Measurements from ENCODE around the gene TMTC2.
"Not testable (repeated sequence)": the region's sequence is repeated elsewhere in the genome, so short reads cannot be mapped to it uniquely, and the experiment has no call there.

The TMTC2 gene

DNA sequence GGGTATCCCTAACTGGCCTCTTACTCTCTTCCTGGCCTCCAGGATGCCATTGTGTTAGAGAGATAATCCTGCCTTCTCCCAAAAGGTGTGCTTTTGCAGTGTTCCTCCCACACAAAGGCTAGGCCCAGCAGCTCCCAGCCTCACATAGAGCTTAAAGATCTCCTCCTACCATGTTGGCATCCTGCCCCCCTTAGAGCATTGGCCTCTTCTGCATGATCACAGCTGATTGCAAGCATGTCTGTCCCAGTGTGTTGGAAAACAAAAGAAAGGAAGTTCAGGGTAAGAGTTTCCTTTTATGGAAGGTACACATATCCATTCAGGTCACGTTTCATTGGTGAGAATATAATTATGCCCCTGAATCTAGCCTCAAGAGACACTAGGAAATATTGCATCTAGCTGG is 405.4 kb downstream of the TMTC2 start:
- DNase-seq: no peak

DNA sequence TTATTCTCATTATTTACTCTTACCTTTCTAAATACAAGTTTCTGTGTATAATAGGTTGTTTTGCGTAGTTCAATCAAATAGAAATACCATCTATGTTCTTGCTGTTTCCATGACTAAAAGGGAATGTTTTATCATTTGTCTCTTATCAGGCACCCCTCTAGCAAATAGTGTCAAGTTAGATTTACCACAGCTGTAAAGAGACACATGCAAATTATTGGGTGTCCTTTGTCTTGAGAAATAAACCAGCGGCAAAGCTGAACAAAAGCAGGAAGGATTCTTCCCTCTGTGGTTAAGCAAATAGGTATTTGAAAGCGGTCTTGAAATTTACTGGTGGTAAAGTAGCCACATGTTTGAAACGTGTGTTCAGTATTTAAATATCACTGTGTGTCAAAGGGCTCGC is 405.9 kb downstream of the TMTC2 start:
- peak; percentile 51 for DNase-seq

DNA sequence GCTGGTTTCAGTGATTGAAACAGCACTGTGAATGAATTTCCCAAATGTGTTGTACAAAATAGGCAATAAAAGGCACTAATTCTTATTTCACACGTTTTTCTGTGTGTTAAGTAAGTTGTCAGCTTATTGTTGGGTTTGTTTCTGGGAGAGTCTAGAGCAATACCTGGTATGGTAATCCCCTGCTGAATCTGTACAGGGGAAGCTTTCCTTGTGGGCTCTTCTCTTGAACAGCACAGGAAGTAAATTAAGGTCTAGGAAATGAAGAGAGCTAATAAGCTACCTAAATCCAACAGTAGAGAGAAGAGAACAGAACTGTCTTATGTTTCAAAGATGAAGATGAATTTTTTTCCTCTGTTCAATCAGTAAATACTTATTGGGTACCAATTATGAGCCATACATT is 406.7 kb downstream of the TMTC2 start:
- no peak for DNase-seq

DNA sequence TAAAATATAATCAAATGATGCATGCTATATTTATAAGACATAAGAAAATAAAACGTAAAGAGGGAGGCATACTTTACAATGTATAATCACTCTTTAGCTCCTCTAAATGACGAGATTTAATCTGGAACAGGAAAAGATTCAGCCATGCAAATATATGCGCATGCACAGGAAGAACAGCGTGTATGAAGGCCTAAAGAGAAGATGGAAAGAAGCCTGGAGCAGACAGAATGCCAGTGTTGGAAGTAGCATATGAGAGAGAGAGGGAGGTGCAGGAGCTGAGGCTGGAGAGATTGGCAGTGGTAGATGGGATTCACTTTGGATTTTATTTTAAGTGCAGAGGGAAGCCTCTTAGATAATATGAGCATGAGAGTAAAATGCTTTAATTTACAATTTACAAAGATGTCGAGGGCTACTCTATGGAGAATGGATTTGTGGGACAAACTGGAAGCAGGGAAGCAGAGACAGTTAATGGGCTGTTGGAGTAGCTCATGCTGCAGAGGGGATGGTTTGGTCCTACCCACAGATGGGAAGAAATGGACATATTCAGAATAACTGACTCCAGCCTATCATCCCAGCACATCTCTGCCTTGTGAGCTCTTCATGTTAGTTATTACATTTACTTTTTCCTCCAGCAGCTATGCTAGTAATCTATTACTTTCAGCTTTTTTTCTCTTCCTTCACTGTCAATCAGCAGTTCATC is 411.1 kb downstream of the TMTC2 start:
- peak; percentile 37 for DNase-seq

DNA sequence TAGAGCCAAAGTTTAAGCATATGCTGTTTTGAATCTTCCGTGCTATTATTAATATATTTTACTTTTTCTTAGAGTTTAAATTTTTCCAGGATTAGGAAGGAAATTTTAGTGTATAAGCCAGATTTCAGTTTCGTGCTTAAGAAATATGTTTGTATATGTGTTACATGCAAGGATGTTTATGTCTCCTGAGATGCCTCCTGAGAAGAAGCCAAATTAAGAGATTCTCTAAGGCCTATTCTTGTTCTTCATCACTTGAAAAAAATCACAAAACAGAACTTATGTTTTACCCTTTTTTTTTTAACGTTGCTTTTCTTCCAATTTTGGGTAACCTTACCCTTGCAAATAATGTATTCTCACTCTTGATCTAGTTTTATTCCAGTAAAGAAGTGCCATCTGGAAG is 412.7 kb downstream of the TMTC2 start:
- no peak for DNase-seq

DNA sequence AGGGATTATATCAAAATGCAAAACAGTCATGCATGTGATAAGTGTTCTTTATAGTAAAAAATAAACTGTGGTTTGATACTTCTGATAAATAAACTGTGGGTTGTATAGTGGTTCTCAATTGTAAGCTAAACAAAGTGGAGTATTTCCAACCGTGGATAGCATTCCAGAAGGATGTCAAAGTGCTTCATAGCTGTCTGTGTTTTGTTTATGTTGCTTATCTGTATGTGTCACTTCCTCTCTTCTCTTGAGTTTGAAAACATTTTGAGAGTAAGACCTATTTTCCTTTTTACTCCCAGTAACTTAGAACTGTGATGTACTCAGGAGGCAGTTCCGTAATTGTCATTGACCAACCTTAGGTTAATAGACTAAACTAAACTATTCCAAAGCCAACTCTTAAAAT is 415.8 kb downstream of the TMTC2 start:
- no peak for DNase-seq

DNA sequence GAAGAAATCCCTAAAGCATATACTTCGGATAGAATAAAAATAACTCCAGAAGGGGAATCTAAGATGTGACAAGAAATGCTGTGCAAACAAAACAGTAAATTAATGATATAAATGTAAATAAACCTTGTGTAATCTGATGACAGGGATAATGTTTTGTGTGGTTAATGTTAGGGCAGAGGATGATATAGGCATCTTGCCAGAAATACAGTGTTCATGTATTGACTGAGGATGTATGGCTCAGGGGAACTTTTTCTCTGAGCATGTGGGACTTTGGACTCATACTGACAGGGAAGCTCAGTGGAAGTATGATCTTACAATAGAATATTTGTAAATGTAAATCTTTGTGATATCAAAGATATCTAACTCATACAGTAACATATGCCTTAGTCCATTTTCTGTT is 420.2 kb downstream of the TMTC2 start:
- DNase-seq: no peak

DNA sequence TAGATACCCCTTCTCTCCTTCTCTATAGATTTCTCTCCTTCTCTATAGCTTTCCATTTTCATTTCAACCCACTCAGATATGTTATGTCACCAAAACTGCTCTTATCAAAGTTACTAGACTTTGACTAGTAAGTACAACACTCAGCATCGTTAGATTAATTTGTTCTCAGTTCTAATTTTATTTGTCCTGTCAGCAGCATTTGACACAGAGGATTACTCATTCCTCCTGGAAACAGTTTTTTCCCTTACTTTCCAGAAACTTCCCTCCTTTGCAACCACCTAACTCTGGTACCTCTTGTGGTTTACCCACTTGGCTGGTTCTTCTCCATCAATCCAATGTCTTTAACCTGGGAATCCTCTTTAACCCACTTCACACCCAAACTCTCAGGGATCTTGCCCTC is 423.7 kb downstream of the TMTC2 start:
- DNase-seq: no peak

DNA sequence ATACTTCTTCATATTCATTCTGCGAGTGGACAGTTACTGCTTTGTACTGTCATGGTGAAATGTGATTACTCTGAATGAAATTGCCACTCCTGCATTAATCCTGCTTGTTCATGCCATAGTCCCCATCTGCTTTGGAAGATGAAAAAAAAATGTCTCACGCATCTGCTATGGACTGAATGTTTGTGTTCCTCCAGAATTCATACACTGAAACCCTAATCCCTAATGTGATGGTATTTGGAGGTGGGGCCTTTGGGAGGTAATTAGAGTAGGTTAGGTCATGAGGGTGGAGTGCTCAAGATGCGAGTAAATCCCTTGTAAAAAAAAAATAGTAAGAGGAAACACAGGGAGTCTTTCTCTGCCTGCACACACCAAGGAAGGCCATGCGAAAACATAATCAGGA is 427.2 kb downstream of the TMTC2 start:
- no peak for DNase-seq

DNA sequence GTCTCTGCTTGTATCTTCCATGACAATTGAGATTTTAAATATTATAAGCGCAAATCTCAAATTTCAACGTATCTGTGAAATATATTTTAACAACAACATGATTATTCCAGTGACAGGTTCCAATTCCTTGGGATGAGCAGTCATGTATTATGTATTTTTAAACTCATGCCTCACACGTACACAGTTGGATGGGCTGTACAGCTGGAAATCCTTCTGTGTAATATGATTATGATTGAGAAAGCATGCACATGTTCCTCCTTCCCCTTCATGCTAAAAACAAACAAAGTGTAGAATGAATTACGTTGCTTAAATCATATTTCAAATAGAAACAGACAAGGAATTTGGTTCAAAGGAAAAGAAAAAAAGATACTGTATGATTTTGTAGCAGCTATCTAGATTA is 428.3 kb downstream of the TMTC2 start:
- DNase-seq: no peak

DNA sequence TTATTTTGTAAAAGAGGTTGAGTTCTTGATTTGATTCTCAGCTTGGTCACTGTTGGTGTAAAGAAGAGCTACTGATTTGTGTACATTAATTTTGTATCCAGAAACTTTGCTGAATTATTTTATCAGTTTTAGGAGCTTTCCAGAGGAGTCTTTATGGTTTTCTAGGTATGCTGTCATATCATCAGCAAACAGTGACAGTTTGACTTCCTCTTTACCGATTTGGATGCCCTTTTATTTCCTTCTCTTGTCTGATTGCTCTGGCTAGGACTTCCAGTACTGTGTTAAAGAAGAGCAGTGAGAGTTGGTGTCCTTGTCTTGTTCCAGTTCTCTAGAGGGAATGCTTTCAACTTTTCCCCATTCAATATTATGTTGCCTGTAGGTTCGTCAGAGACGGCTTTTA is 431.2 kb downstream of the TMTC2 start:
- DNase-seq: not testable (repeated sequence)

DNA sequence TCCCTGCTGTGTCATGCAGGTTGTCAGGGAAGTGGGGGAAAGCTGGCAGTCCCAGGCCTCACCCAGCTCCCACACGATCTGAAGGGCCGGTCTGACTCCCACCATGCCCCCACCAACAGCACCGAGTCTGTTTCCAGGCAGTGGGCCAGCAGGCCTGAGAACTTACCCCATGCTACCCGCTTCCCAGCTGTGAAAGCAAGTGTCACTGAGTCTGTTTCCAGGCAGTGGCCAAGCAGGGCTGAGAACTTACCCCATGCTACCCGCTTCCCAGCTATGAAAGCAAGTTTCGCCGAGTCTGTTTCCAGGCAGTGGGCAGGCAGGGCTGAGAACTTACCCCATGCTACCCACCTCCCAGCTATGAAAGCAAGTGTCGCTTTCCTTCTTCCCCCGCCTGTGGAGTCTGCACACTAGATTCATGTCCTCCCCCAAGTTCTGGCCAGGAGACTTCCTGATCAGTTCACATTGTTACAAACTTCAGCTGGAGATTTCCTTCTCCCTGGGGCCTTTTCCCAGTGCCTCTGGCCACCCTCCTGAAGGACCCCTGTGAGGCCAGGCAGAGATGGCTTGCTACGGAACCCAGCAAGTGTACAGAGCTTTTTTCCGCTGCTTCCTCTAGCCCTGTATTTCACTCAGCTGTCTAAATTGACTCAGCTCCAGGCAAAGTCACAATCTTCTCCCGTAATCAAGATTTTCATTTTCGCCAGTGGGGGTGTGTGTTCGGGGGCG is 435.4 kb downstream of the TMTC2 start:
- DNase-seq: no peak

DNA sequence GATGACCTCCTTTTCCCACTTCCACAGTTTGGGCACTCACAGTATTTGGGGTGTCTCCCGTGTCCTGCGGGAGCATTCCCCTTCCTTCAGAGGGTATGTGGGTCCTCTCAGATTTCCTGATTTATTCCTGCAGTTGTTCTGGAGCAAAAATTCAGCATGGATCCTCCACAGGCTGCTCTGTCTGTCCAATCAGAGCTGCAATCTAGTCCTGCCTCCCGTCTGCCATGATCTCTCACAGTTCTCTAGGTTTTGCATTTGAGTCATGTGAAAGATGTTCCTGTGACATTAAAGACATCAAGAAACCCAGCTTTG is 435.9 kb downstream of the TMTC2 start:
- no peak for DNase-seq

DNA sequence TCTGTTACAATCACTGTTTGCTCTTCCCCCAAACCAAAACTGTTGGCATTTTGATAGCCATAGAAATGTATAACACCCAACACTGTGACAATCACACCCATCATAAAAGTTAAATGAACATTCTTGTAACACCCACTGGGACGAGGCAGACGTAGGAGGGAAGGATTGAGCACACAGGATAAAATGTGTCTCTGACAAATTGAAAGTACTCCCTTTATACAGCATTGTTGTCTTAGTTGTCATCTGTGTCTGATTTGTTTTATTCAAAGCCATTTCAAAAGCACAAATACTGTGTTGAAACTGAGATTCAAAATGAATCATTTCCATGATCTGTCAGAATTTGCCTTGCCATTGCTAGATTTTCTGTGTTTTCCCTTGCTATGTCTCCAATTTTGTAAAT is 436.3 kb downstream of the TMTC2 start:
- DNase-seq: no peak

DNA sequence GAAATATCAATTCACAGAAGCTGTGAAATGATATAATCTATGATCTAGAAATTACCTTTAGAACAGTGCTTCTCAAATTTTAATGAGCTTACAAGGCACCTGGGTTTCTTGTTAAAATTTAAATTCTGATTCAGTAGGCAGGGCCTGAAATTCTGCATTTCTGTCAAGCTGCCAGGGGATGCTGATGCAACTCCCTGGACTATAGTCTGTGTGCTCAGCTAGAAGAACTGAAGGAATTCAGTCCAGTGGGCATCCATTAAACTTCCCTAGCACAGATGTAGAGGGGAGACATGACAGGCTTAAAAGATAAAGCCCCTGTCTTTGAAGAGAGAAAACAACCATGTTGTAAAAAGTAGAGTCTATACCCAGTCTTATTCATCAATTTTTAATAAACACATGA is 441.8 kb downstream of the TMTC2 start:
- no peak for DNase-seq

DNA sequence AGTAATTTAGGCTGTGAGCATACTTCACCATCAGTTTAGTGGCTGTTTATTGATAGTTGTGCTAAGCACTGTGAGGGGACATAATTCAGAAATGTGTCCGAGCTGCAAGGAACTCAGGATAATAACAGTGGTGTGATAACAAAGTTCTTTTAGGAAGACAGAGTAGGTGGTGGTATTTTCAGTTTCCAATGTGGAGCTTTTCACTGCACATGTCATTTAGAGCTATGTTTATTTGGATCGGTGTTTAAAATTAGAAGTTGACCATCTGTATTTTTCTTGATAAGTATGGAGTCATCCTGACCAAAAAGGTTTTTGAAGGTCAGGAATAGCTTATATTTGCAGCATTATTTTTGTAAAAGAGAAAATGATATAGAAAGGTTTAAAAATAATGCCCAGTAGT is 443.5 kb downstream of the TMTC2 start:
- DNase-seq: no peak

DNA sequence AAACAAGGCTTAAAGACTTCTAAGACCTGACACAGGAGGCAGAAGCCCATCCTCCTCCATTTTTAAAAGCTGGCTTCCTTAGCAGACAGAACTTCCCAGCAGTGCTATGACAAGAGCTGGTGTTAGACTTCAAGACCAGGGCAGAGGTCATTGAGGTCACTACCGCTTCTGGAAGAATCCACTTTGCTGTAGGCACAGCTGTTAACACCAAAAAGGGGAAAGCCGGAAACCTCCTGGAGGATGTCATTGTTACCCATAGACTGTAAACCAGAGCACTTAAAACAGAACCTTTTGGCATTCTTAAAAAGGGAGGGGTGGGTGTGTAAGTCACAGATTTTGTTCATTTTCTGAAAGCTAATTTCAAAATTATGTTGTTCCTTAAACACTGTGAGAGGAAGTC is 445.7 kb downstream of the TMTC2 start:
- no peak for DNase-seq

DNA sequence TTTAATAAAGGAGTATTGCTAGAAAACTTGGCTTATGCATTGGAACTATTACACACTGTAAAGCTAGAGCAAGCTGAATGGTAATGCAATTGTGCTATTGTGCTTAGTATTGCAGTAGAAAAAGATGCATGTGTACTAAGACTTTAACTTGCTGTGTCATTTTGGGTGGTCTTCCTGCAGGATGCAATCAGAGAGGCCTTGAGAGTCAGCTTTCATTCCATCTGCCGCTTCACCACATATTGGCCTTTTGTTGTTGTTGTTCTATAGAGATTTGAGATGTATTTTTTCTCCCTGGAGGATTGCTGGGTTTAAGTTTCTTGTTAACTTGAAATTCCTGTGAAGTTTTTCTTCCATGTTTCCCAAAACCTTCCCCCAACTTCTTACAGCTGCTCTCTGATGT is 449.7 kb downstream of the TMTC2 start:
- no peak for DNase-seq

DNA sequence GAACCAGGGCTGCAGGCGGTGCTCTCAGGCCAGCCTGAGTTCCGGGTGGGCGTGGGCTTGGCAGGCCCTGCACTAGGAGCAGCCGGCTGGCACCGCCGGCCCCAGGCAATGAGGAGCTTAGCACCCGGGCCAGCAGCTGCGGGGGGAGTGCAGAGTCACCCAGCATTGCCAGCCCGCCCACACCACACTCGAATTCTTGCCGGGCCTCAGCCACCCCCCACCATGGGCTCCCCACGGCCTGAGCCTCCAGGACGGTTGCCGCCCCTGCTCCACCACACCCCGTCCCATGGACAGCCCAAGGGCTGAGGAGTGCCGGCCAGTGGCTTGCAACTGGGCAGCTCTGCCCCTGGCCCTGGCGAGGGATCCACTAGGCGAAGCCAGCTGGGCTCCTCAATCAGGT is 453.4 kb downstream of the TMTC2 start:
- DNase-seq: no peak

DNA sequence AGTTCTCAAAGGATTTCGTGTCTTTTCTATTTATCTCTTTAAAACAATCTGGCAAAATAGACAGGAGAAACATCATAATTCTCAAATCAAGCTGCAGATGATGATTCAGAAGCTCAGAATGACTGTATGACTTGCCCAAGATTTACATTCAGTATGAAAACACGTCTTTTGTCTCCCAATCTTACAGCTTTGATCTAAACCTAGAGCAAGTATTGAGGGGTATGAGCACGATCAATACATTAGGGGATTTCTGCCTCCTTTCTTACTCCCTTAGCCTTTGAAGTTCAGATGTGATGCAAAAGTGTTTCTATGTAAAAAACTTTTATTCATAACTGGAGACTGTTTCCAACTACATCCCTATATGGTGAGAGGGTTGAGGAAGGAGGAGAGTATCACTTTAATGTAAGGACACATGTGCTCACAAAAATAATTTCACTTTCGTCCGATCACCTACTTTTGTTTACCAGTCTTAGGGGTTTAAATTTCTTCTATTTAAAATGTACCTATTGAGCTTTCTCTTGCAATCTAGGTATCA is 454.8 kb downstream of the TMTC2 start:
- no peak for DNase-seq

DNA sequence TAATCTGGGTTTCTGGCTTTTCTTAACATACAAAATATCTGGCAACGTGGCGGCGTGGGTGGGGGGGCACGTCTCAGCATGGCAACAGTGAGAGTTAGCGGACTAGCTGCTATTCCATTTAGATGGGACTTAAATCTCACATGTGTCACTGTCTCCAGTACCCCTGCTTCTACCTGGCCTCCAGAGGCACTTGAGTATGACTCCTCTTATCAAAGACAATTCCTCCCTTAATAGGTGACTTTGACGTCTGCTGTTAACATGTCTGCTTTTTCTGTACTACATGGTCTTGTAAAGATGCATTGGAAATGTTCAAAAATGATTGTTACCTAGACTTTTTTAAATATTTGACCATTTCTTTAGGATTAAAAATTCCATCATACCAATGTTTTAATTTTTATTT is 456.2 kb downstream of the TMTC2 start:
- DNase-seq: no peak

DNA sequence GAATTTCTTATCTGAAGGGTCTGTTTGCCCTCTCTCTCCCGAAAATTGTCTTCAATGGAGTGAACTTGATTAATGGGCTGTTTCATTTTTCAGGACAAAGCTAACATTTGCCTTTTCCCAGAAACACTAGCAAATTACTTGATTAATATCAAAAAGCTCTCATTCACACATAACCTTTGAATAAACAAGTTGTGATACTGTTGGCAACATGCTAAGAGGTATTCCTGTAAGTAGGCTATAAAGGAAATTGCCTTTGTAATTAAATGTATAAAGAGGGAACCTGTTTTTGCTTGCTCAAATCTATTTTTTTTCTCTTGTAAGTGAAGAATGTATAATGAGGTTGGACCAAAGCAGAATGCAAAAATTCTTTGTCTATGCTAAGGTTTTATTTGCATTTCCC is 457.2 kb downstream of the TMTC2 start:
- DNase-seq: peak; percentile 53

DNA sequence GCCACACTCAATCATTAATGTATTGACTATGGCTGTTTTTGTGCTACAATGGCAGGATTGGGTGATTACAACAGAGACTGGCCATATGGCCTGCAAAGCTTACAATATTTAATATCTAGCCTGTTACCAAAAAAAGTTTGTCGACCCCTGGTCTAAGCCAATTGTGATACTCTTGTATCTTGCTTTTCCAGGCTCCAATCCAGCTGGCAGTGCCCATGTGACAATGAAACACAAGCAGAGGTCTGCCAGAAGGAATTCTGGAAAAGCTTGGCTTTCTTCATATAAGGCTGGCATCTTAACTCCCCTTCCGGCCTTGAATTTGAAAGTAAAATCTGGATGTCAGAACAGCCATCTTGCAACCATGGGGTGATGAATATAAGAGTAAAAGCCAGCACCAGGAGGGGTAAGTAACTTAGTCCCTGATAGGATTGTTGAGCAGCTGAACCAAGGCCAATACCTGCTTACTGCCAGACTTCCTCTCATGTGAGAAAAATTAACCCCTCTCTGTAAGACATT is 458.7 kb downstream of the TMTC2 start:
- DNase-seq: no peak

DNA sequence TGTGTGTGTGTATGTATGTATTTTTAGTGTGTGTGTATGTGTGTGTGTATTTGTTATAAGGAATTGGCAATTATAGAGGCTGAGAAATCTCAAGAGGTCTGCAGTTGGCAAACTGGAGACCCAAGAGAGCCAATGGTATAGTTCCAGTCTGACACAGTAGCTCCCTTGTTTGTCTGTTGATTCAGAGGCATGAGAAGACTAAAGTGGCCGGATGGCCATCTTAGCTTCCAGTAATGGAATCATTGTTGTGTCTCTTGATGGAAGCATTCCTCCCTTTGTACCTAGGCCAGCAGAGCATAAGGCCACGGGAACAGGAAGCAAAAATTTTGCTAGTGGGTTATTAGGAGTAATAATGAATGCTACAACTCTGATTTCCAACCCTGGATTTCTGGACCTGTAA is 460.6 kb downstream of the TMTC2 start:
- DNase-seq: no peak

DNA sequence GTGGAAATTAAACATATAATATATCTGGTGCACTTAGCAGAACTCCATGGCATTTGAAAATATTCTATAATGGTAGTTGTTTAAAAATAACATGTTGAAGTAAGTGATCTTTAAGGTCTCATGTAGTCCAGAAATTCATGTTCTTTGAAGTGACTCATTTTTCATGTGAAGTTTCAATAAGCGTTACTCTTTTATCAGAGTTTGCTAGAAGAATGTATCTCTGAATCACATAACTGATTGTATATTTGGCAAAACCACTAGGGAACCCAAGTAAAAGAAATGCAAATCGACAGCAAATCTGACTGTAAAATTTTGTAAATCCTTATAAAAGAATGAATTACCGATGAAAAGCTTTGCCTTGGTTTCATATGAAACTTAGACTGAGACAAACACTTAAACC is 463.3 kb downstream of the TMTC2 start:
- no peak for DNase-seq
